ENCODE measurements around the gene SNX1.

DNA sequence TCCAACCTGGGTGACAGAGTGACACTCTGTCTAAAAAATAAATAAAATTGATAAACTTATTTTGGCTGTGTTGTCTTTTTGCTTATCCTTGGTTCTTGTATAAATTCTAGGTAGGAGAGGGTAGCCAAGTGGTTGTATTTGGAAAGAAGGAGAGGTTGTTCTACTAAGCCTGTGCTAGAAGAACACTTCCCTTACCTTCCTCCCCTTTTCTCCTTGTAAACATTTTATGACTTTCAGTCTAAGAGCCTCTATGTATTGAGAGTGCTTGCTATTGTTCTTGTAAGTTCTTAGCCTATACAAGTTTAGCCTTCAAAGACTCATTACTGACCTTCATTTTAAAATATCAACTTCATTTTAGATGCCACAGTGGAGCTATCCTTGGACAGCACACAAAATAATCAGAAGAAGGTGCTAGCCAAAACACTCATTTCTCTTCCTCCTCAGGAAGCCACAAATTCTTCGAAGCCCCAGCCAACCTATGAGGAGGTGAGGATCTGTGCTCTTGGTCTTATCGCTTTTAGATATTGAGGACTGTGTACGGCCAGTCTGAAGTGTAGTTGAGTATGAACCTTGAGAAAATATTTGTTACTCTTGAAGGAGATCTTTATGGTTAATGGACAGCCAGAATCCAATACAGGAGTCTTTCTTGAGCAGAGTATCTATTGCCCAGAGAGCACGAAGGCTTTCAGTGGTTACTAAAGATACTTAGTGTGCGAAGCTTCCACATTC, 22.1 kb downstream of the SNX1 start:
- TF ChIP-seq MYC (IDR thresholded peaks at IDR 0.05; ENCODE audit: low read depth, low read length) (no peak), POLR2A (IDR thresholded peaks at IDR 0.05; ENCODE audit: extremely low read depth, insufficient read length) (no peak)
- TF ChIP-seq, protein P1, sequence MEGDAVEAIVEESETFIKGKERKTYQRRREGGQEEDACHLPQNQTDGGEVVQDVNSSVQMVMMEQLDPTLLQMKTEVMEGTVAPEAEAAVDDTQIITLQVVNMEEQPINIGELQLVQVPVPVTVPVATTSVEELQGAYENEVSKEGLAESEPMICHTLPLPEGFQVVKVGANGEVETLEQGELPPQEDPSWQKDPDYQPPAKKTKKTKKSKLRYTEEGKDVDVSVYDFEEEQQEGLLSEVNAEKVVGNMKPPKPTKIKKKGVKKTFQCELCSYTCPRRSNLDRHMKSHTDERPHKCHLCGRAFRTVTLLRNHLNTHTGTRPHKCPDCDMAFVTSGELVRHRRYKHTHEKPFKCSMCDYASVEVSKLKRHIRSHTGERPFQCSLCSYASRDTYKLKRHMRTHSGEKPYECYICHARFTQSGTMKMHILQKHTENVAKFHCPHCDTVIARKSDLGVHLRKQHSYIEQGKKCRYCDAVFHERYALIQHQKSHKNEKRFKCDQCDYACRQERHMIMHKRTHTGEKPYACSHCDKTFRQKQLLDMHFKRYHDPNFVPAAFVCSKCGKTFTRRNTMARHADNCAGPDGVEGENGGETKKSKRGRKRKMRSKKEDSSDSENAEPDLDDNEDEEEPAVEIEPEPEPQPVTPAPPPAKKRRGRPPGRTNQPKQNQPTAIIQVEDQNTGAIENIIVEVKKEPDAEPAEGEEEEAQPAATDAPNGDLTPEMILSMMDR (IDR thresholded peaks at IDR 0.05; ENCODE audit: low read depth, low read length): no peak
